HepG2 (cell line): ENCODE measurements around the gene CDK17.

ENCODE experiments used
- CTCF ChIP-seq: sonication (generic); formaldehyde crosslinking; IDR thresholded peaks from 2 replicates; pipeline ENCODE4 v1.5.0; 2020; ENCODE audit warnings: mild to moderate bottlenecking, missing genetic modification reagents, moderate library complexity
- SP1 ChIP-seq, 2 experiments: fragments of 450-650 bp in 1 of 2; sonication (generic) in 1 of 2; formaldehyde crosslinking in 1 of 2; IDR thresholded peaks; 2 replicates each; pipeline versions ENCODE4 v1.4.0 to v1.6.1; 2016 to 2020; ENCODE audit warnings: missing genetic modification reagents in 1 of 2
- TBL1XR1 ChIP-seq: fragments of 150-350 bp; IDR thresholded peaks from 2 replicates; pipeline ENCODE4 v1.6.1; 2014; ENCODE audit warnings: borderline replicate concordance, low read length; ENCODE audit not compliant: partially characterized antibody
- ZNF232 ChIP-seq: sonication (generic); formaldehyde crosslinking; IDR thresholded peaks from 2 replicates; pipeline ENCODE4 v1.4.0; 2020; ENCODE audit warnings: missing genetic modification reagents, borderline replicate concordance

GRCh38 chr12:96419576-96420276 lies 19.5 kb upstream of the CDK17 start:
- TF ChIP-seq CTCF: no peak
- TF ChIP-seq SP1 (IDR thresholded peaks at IDR 0.05): no peak
- no peak for TF ChIP-seq SP1 (CRISPR knock-in tag; IDR thresholded peaks at IDR 0.05)
- TF ChIP-seq ZNF232 (CRISPR knock-in tag): no peak
- TF ChIP-seq TBL1XR1: no peak
